Activated CD4-positive, alpha-beta T cell treated with anti-CD3 and anti-CD28 coated beads for 36 hours (primary cell): ENCODE data around the gene CPPED1. TPM values are rescaled to one million over a fixed set of nuclear protein-coding genes. Genes with fewer than 3 reads are reported as not detected.
A peak's percentile ranks its signal among the peaks of the same experiment; 100 is the strongest.

Experiments
- ATAC-seq: fragments of 200-7000 bp; cut with Tn5 transposase; one replicate; pipeline ENCODE4 v1.10.0; 2021; ENCODE audit warnings: mild to moderate bottlenecking, moderate library complexity
- CTCF ChIA-PET: fragments of 350-600 bp; sonication (Branson Sonifier 250); formaldehyde crosslinking; loops from one replicate; lab custom pipeline; 2021; ENCODE audit warnings: antibody characterized with exemption; lab: Charles Lee
- POLR2A ChIA-PET: fragments of 350-600 bp; sonication (Branson Sonifier 250); formaldehyde crosslinking; loops from one replicate; lab custom pipeline; 2021; ENCODE audit warnings: antibody characterized with exemption, inconsistent platforms; lab: Charles Lee
- DNase-seq: peaks from one replicate; pipeline ENCODE4 v3.0.0-alpha.2; 2020
- H3K27ac Mint-ChIP-seq: one replicate; pipeline ENCODE4 v1.8.0; 2021; ENCODE audit warnings: mixed read lengths
- H3K27me3 Mint-ChIP-seq: one replicate; pipeline ENCODE4 v1.8.0; 2021; ENCODE audit warnings: mixed read lengths
- H3K36me3 Mint-ChIP-seq: one replicate; pipeline ENCODE4 v1.8.0; 2021; ENCODE audit warnings: low read depth, mixed read lengths
- H3K4me1 Mint-ChIP-seq: one replicate; pipeline ENCODE4 v1.8.0; 2021; ENCODE audit warnings: mixed read lengths
- H3K4me3 Mint-ChIP-seq: one replicate; pipeline ENCODE4 v1.8.0; 2021; ENCODE audit warnings: mild to moderate bottlenecking, moderate library complexity, mixed read lengths
- H3K9me3 Mint-ChIP-seq: one replicate; pipeline ENCODE4 v1.8.0; 2021; ENCODE audit warnings: low read depth, mixed read lengths
- intact Hi-C, 2 experiments: fragments of 100-400 bp; cut with DNase I in 1 of 2; cut with micrococcal nuclease in 1 of 2; formaldehyde crosslinking; loops; one replicate each; pipeline versions ENCODE4 v1.14.2 to v1.15.1; 2022 to 2024; cut with DNase I, micrococcal nuclease
- total RNA-seq, 2 experiments: library from RNA; stranded (reverse); gene quantifications; one replicate each; pipeline ENCODE4 v1.2.3, GENCODE V29; 2021

The CPPED1 gene
- total RNA-seq, 2 experiments from 2014 or later = 8.0 to 9.8 TPM

DNA sequence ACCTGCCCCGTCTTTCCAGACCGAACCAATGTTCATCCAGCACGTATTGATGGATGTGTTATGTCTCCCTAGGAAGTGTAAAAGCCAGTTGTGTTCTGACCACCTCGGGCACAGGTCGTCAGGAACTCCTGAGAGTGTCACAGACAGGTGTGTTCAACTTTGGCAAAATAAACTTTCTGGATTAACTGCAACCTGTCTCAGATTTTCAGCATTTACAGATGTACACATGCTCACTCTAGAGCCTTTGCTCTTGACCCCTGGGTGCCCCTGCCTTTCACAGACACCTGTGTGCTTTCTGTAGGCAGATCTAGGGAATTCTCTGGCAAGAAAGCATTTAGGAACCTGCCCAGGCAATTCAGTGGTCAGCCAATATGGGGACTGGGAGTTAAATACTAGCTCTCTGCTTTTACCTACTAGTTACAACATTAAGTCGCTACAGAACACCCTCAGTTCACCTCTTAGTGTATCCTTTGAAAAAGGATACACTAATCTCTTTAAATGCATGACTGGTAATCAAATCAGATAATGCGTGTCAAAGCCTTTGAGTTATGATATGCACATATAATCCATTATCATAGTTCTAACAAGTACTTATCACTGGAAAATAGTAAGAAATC, 188.9 kb downstream of the CPPED1 start:
- peaks cover 2% of the 10 kb centered on the region for H3K36me3 Mint-ChIP-seq
- H3K4me3 Mint-ChIP-seq = peak overlapping the region; percentile 59
- ChIA-PET CTCF (no interaction called here), POLR2A (interaction anchor here (2.3 kb wide), 1 partner anchor 79 kb away, joined by 13 read pairs; no protein-coding TSS in a partner anchor)
- DNase-seq = no peak
- intact Hi-C loops = loop anchor here (5.0 to 10.0 kb wide), 3 partner anchors 203 to 1522 kb away; partner anchors contain the start of gene ZC3H7A (in 1 of the 2)
- peaks cover 58% of the 10 kb centered on the region for H3K4me1 Mint-ChIP-seq
- ATAC-seq = no peak
- no peaks in the 10 kb centered on the region for H3K27me3 Mint-ChIP-seq
- H3K9me3 Mint-ChIP-seq = no peaks in the 10 kb centered on the region
- peak overlapping the region; percentile 67 for H3K27ac Mint-ChIP-seq

DNA sequence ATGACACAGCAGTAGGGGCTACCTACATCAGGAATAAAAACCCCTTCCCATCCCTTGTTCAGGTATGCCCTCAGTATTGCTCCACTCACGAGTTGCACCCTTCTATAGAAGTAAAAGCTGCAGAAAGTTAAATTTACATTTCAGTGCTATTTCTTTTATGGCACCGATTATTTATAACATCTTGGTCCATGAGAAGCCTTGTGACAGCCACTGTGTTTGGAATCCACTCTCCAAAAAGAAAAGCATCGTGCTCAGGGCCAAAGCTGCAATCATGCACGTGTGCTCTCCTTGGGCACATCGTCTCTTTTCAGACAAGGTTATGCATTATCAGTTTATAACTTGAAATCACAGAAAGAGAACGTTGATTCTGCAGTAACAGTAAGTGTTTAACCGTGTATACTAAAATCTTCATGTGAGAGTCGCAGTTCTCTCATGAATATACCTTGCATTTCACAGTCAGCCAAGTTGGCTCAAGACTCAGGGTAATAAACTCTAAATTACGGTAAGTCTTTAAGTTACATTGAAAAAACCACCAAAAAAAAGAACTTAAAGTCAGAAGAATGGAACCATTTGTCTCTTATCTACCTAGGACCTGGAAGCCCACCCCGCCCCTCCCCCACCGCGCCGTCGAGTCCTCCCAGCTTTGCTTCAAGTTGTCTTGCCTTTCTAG, 189.6 kb downstream of the CPPED1 start:
- DNase-seq = no peak
- Mint-ChIP-seq H3K27me3 (no peaks in the 10 kb centered on the region), H3K4me1 (peaks cover 54% of the 10 kb centered on the region), H3K27ac (peak overlapping the region; percentile 89), H3K36me3 (peaks cover 2% of the 10 kb centered on the region), H3K9me3 (no peaks in the 10 kb centered on the region), H3K4me3 (peak overlapping the region; percentile 49)
- intact Hi-C loops = loop anchor here (1.0 to 10.0 kb wide), 10 partner anchors 32 to 1522 kb away; partner anchors contain the start of genes CPPED1 (in 1 of the 2) and ZC3H7A (in 1 of the 2)
- CTCF ChIA-PET = interaction anchor here (0.5 kb wide), 1 partner anchor 22 kb away, joined by 4 read pairs; no protein-coding TSS in a partner anchor
- ATAC-seq = no peak
- POLR2A ChIA-PET = interaction anchor here (0.7 to 2.3 kb wide), 6 partner anchors 32 to 1649 kb away, joined by 3 to 13 read pairs (median 10); no protein-coding TSS in a partner anchor

DNA sequence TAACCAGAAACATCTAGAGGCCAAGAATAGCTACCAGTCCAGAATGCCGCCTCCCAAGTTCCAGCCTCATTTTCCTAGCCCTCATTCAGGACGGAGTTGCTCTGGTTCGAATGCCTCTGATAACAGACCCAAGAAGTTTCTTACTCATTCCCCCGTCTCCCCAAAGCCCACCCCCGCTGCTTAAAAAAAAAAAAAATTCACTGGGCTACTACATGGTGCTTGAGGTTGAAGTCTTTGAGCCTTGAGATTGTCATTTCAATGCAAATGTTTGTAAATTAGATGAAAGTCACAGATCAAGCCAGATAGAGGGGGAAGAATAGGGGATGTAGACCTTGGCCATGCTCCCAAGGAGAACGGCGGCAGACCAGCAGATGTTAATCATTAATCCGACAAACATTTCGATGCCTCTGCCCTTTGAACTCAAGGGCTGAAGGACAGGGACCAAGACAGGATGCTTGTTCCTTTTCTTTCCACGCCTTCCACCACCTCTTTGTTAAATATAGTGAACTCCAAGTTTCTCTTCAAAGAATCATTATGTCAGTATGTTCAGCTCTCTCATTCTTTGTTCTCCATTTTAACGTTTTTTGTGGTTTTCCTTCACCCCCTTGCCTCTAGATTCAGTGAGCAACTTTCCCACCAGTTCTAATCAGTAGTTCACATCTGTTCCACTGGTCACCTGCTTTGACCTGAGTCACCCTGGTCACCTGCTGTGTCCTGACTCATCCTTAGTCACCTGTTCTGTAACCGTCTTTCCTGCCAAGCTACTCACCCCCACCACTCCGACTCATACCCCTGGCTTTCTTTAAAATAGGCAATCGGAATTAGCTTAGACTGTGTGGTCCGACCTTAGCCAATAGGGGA, 190.3 kb downstream of the CPPED1 start:
- intact Hi-C loops = loop anchor here (1.0 to 10.0 kb wide), 10 partner anchors 33 to 1521 kb away; partner anchors contain the start of genes CPPED1 (in 1 of the 2) and ZC3H7A (in 1 of the 2)
- DNase-seq (peak; percentile 83), ATAC-seq (peak; percentile 86)
- H3K4me3 Mint-ChIP-seq = peak overlapping the region; percentile 49
- peaks cover 2% of the 10 kb centered on the region for H3K36me3 Mint-ChIP-seq
- ChIA-PET CTCF (interaction anchor here (0.5 to 1.1 kb wide), 3 partner anchors 11 to 80 kb away, joined by 3 to 4 read pairs (median 3); no protein-coding TSS in a partner anchor), POLR2A (interaction anchor here (0.6 to 2.3 kb wide), 8 partner anchors 14 to 1648 kb away, joined by 3 to 13 read pairs (median 8); no protein-coding TSS in a partner anchor)
- H3K9me3 Mint-ChIP-seq = peaks cover 3% of the 10 kb centered on the region
- H3K4me1 Mint-ChIP-seq = peaks cover 50% of the 10 kb centered on the region
- H3K27me3 Mint-ChIP-seq = no peaks in the 10 kb centered on the region
- peak overlapping the region; percentile 89 for H3K27ac Mint-ChIP-seq

DNA sequence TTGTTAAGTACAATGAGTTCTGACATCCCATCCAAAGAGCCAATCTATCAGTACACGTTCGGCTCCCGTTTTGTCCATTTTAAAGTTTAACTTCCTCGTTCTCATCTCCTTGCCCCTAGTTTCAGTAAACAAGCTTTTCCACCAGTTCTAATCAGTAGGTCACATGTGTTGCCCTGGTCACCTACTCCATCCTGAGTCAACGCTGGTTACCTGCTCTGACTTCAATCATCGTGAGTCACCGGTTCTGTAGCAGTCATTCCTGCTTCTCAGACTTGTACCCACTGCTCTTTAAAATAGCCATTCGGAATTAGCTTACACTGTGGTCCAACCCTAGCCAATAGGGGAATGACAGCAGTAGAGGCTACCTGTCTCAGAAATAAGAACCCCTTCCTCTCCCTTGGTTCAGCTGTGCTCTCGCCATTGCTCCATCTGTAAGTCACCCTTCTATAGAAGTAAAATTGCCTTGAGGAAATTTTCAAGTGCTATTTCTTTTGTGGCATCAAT, 191.0 kb downstream of the CPPED1 start:
- ATAC-seq (peak; percentile 68), DNase-seq (peak; percentile 63)
- ChIA-PET POLR2A (interaction anchor here (0.6 to 2.3 kb wide), 4 partner anchors 14 to 123 kb away, joined by 4 to 13 read pairs (median 8); no protein-coding TSS in a partner anchor), CTCF (interaction anchor here (0.7 to 1.1 kb wide), 2 partner anchors 12 to 79 kb away, joined by 3 read pairs; no protein-coding TSS in a partner anchor)
- peaks cover 7% of the 10 kb centered on the region for H3K9me3 Mint-ChIP-seq
- peaks cover 2% of the 10 kb centered on the region for H3K27me3 Mint-ChIP-seq
- intact Hi-C loops = loop anchor here (1.0 to 10.0 kb wide), 11 partner anchors 21 to 1520 kb away; partner anchors contain the start of genes CPPED1 (in 1 of the 2) and ZC3H7A (in 1 of the 2)
- H3K4me3 Mint-ChIP-seq = peak overlapping the region; percentile 49
- peaks cover 43% of the 10 kb centered on the region for H3K4me1 Mint-ChIP-seq
- peak overlapping the region; percentile 89 for H3K27ac Mint-ChIP-seq
- peaks cover 2% of the 10 kb centered on the region for H3K36me3 Mint-ChIP-seq

DNA sequence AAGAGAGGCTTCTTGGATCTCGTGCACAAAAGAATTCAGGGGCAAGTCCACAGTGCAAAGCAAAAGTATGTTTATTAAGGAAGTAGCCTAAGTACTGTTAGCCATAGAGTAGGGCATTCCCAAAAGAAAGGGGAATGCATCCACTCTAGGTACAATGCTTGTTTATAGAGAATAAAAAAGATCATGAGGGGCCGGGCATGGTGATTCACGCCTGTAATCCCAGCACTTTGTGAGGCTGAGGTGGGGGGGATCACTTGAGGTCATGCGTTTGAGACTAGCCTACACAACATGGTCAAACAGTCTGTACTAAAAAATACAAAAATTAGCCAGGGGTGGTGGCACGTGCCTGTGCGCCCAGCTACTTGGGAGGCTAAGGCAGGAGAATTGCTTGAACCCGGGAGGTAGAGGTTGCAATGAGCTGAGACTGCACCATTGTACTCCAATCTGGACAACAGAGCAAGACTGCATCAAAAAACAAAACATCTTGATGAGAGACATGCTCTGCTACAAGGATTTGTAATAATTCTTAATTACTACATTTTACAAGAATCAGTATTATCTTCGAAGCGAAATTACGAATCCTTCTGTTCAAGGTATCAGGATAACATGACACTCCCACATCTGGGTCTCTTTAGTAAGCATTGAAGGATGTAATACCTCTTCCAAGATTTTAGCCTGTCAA, 191.6 kb downstream of the CPPED1 start:
- Mint-ChIP-seq H3K4me1 (peaks cover 37% of the 10 kb centered on the region), H3K27ac (peak overlapping the region; percentile 89), H3K27me3 (peaks cover 2% of the 10 kb centered on the region), H3K36me3 (peaks cover 2% of the 10 kb centered on the region), H3K9me3 (peaks cover 11% of the 10 kb centered on the region), H3K4me3 (no peak overlapping the region)
- intact Hi-C loops = loop anchor here (1.0 to 10.0 kb wide), 7 partner anchors 21 to 1520 kb away; partner anchors contain the start of gene ZC3H7A (in 1 of the 2)
- no peak for DNase-seq
- POLR2A ChIA-PET = interaction anchor here (1.7 to 2.3 kb wide), 2 partner anchors 15 to 77 kb away, joined by 6 to 13 read pairs; no protein-coding TSS in a partner anchor
- no peak for ATAC-seq
- CTCF ChIA-PET = no interaction called here

DNA sequence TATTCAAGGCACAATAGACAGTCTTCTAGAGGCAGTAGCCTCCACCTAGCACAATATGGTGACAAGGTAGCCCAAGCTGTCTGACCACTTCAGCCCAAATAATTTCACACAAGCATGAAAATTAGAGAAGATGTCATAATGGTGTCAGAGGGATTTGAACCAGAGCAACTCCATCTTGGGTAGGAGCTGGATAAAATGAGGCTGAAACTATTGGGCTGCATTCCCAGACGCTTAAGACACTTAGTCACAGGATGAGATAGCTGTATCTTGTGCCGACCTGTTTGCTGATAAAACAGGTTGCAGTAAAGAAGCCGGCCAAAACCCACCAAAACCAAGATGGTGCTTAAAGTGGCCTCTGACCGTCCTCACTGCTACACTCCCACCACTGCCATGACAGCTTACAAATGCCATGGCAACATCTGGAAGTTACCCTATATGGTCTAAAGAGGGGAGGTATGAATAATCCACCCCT, 192.6 kb downstream of the CPPED1 start:
- peaks cover 2% of the 10 kb centered on the region for H3K27me3 Mint-ChIP-seq
- ATAC-seq (no peak), DNase-seq (no peak)
- peaks cover 19% of the 10 kb centered on the region for H3K9me3 Mint-ChIP-seq
- ChIA-PET POLR2A (no interaction called here), CTCF (interaction anchor here (0.7 kb wide), 1 partner anchor 1169 kb away, joined by 3 read pairs; no protein-coding TSS in a partner anchor)
- intact Hi-C loops = loop anchor here (5.0 to 10.0 kb wide), 3 partner anchors 206 to 1519 kb away; partner anchors contain the start of gene ZC3H7A (in 1 of the 2)
- no peak overlapping the region for H3K4me3 Mint-ChIP-seq
- H3K27ac Mint-ChIP-seq = no peak overlapping the region
- peaks cover 6% of the 10 kb centered on the region for H3K36me3 Mint-ChIP-seq
- H3K4me1 Mint-ChIP-seq = peaks cover 33% of the 10 kb centered on the region

DNA sequence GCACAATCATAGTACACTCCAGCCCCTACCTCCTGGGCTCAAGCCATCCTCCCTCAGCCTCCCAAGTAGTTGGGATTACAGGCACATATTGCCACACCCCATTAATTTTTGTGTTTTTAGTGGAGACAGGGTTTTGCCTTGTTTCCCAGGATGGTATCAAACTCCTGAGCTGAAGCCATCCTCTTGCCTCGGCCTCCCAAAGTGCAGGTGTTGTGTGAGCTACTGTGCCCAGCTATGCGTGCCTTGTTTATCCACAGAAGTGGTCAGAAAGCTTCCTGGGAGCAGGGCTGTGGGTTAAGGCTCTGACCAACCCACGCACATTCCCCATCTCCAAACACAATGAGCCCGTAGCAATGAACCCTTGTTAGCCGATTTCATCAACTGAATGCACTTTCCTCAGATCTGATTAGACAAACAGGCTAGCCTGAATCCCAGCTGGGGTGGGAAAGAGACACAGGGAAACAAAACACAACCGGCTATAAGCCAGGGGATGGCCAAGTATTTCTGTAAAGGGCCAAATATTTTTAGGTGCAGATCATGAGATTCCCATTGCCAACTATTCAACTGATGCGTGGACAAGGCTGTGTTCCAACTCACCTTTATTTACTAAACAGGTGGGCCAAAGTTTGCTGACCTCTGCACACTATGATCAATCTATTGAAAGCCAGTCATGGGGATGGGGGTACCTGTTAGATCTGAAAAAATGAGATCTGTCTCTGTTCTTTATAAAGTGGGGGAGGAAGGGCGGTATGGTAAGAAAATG, 193.6 kb downstream of the CPPED1 start:
- Mint-ChIP-seq H3K36me3 (peaks cover 6% of the 10 kb centered on the region), H3K4me3 (no peak overlapping the region), H3K27ac (no peak overlapping the region), H3K9me3 (peaks cover 23% of the 10 kb centered on the region), H3K4me1 (peaks cover 33% of the 10 kb centered on the region), H3K27me3 (peaks cover 2% of the 10 kb centered on the region)
- intact Hi-C loops = loop anchor here (5.0 to 10.0 kb wide), 3 partner anchors 207 to 1518 kb away; partner anchors contain the start of gene ZC3H7A (in 1 of the 2)
- DNase-seq = no peak
- ChIA-PET POLR2A (interaction anchor here (0.5 kb wide), 1 partner anchor 74 kb away, joined by 3 read pairs; no protein-coding TSS in a partner anchor), CTCF (interaction anchor here (0.7 kb wide), 1 partner anchor 119 kb away, joined by 3 read pairs; no protein-coding TSS in a partner anchor)
- ATAC-seq = no peak
